Measurements from ENCODE around the gene TPSB2. TPM values are rescaled to one million over a fixed set of nuclear protein-coding genes. Genes with fewer than 3 reads are reported as not detected.

TPSB2 gene
- total RNA-seq, 4 donors from 2014 or later, result 32.8 to 163 (median 51.4) TPM

DNA sequence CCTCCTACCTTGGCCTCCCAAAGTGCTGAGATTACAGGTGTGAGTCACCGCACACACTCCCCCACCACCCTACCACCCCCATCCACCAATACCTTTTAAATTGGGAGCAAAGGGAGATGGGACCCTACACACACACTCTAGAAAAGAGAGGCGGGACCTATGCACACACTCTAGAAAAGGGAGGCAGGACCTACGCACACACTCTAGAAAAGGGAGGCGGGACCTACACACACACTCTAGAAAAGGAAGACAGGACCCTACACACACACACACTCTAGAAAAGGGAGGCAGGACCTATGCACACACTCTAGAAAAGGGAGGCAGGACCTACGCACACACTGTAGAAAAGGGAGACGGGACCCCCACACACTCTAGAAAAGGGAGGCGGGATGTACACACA is 44.8 kb upstream of the TPSB2 start:
- TF ChIP-seq, protein P1, sequence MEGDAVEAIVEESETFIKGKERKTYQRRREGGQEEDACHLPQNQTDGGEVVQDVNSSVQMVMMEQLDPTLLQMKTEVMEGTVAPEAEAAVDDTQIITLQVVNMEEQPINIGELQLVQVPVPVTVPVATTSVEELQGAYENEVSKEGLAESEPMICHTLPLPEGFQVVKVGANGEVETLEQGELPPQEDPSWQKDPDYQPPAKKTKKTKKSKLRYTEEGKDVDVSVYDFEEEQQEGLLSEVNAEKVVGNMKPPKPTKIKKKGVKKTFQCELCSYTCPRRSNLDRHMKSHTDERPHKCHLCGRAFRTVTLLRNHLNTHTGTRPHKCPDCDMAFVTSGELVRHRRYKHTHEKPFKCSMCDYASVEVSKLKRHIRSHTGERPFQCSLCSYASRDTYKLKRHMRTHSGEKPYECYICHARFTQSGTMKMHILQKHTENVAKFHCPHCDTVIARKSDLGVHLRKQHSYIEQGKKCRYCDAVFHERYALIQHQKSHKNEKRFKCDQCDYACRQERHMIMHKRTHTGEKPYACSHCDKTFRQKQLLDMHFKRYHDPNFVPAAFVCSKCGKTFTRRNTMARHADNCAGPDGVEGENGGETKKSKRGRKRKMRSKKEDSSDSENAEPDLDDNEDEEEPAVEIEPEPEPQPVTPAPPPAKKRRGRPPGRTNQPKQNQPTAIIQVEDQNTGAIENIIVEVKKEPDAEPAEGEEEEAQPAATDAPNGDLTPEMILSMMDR (IDR thresholded peaks at IDR 0.05; ENCODE audit: low read depth), result no peak

DNA sequence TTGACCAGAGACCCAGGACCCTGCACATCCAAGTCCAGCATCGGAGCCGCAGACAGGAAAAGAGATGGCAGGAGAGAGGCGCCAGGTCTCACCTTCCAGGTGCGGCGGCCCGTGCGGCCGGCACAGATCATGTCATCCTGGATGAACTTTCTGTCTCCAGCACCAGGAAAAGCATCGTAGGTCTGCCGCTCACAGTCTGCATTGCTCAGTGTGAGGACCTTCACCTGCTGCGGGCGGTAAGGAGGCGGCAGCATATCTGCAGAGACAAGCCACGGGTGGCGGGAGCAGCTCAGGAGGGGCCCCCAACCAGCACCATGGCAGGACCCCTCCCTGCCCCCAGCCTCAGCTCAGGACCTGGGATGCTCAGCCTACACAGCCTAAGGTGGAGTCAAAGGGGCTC is 43.8 kb upstream of the TPSB2 start:
- TF ChIP-seq, protein P1 (IDR thresholded peaks at IDR 0.05; ENCODE audit: low read depth), result no peak

DNA sequence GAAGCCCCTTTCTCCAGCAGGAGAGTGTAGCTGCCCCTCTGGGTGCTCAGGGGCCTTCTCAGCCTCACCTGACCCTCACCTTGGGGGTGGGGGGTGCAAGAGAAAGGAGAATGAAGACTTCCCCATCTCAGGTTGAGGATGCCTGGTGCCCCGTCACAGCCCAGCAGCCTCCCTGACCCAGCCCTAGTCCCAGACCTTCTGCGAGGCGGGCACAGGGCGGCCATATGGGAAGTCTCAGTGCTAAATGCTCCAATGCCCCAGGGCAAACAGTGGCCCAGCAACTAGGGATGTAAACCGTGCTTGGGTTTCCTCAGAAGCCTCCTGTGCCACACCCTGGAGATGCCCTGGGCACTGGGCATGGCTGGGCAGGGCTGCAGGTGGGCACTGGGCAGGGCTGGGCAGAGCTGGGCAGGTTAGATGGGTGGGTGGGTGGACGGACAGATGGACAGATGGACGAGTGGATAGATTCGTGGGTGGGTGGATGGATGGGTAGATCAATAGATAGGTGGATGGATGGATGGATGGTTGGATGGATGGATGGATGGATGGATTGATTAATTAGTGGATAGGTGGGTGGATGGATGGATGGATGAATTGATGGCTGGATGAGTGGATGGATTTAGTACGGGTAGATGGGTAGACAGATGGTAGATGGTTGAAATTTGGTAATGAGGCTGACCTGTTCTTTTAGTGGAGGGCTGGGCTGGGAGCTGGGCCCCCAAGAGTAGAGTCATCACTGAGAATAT is 42.6 kb upstream of the TPSB2 start:
- TF ChIP-seq, protein P1 (IDR thresholded peaks at IDR 0.05; ENCODE audit: low read depth), result no peak

DNA sequence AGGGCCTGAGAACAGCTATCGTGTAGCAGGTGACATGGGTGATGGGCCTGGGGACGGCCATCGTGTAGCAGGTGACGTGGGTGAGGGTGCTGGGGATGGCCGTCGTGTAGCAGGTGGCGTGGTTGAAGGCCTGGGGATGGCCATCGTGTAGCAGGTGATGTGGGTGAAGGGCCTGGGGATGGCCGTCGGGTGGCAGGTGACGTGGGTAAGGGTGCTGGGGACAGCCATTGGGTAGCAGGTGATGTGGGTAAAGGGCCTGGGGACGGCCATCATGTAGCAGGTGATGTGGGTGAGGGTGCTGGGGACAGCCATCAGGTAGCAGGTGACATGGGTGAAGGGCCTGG is 41.4 kb upstream of the TPSB2 start:
- TF ChIP-seq, protein P1 (IDR thresholded peaks at IDR 0.05; ENCODE audit: low read depth), result no peak

DNA sequence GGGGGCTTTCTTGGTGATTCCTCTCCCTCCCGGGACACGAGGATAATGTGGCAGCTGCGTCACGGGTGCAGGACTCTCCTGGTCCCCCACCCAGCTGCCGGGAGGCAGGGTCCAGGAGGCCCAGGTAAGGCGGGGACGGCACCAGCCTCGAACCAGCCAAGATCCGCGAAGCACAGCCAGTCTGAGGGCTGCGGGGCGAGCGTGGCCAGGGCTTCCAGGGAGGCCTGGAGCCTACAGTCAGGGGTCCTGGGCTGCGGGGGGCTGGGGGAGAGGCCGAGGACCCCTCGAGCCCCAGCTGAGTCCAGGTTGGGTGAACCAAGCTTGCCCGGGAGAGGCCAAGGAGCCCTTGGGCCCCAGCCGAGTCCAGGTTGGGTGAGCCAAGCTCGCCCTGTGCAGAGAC is 35.8 kb upstream of the TPSB2 start:
- TF ChIP-seq, protein P1 (IDR thresholded peaks at IDR 0.05; ENCODE audit: low read depth), result no peak

DNA sequence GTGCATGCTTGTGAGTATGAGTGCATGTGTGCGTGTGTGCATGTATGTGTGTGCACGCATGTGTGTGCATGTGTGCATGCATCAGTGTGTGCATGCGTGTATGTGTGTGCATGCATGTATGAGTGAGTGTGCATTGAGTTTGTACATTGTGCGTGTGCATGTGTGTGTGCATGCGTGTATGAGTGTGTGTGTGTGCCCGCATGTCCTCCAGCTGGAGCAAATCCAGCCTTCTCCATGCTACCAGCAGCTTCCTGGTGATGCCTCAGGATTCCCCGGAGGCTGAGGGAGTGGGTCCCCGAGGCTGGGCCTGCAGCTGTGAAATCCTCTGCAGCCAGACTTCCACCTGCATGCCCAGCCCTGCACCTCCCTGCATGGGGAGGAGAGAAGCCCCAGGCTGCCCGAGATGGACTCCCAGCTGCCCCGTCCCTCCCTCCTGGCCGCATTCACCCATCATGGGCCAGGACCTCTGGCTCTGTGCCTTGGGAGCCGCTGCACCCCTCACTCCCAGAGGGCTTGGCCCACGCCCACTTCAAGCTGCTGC is 35.2 kb upstream of the TPSB2 start:
- TF ChIP-seq, protein P1 (IDR thresholded peaks at IDR 0.05; ENCODE audit: low read depth), result no peak

DNA sequence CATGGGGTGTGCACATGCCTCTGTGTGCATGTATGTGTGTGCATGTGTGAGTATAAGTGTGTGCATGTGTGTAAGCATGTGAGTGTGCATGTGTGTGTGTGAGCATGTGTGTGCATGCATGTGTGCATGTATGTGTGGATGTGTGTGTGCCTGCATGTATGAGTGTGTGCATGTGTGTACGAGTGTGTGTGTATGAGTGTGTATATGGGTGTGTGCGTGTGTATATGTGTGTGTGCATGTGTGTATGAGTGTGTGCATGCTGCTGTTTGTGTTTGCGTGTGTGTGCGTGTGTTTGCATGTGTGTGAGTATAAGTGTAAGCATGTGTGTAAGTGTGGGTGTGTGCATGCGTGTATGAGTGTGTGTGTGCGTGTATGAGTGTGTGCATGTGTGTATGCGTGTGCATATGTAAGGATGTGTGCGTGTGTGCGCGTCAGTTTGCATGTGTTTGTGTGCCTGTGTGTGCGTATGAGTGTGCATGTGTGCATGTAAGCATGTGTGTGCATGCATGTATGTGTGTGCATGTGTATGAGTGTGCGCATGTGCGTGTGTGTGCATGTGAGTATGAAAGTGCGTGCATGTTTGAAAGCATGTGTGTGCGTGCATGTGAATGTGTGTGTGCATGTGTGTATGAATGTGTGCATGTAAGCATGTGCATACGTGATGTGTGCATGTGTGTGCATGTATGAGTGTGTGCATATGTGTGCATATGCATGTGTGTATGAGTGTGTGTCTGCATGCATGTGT is 34.5 kb upstream of the TPSB2 start:
- TF ChIP-seq, protein P1 (IDR thresholded peaks at IDR 0.05; ENCODE audit: low read depth), result no peak
